SH-SY5Y (cell line): ENCODE measurements around the gene LNPK.

Experiments used
- GATA2 ChIP-seq: IDR thresholded peaks from 2 replicates; pipeline ENCODE4 v1.6.1; 2011; ENCODE audit warnings: mild to moderate bottlenecking, low read depth, low read length
- GATA3 ChIP-seq: IDR thresholded peaks from 2 replicates; pipeline ENCODE4 v1.6.1; 2011; ENCODE audit warnings: low read depth, mild to moderate bottlenecking, low read length, moderate library complexity

GRCh38 chr2:176022048-176022447, 20.0 kb upstream of the LNPK start:
- TF ChIP-seq GATA3, result no peak
- TF ChIP-seq GATA2, result no peak
